H9 (cell line): ENCODE measurements around the gene CSRNP2. TPM values are rescaled to one million over a fixed set of nuclear protein-coding genes. Genes with fewer than 3 reads are reported as not detected.

ENCODE experiments used
- DNase-seq: peaks from one replicate; pipeline ENCODE4 v3.0.0-alpha.2; 2017
- H2AFZ ChIP-seq: one replicate; pipeline ENCODE4 v1.6.1; 2013; ENCODE audit warnings: mild to moderate bottlenecking, low read length, control low read depth, moderate library complexity
- H2AK5ac ChIP-seq: 2 replicates; pipeline ENCODE4 v1.6.1; 2013; ENCODE audit warnings: low read length, control low read depth, mixed read lengths; ENCODE audit not compliant: insufficient read length
- H2BK120ac ChIP-seq: one replicate; pipeline ENCODE4 v1.6.1; 2013; ENCODE audit warnings: low read depth, mild to moderate bottlenecking, low read length, control low read depth, inconsistent platforms; ENCODE audit not compliant: poor library complexity, severe bottlenecking
- H2BK12ac ChIP-seq: 2 replicates; pipeline ENCODE4 v1.6.1; 2013; ENCODE audit warnings: low read length, control low read depth, mixed read lengths, low read depth; ENCODE audit not compliant: insufficient read length
- H2BK15ac ChIP-seq: 2 replicates; pipeline ENCODE4 v1.6.1; 2013; ENCODE audit warnings: low read depth, low read length, control low read depth
- H2BK20ac ChIP-seq: one replicate; pipeline ENCODE4 v1.6.1; 2013; ENCODE audit warnings: low read depth, mild to moderate bottlenecking, low read length, control low read depth, inconsistent platforms; ENCODE audit not compliant: poor library complexity, severe bottlenecking
- H2BK5ac ChIP-seq: 2 replicates; pipeline ENCODE4 v1.6.1; 2013; ENCODE audit warnings: low read length, control low read depth, mixed read lengths; ENCODE audit not compliant: insufficient read length
- H3K14ac ChIP-seq: 2 replicates; pipeline ENCODE4 v1.6.1; 2013; ENCODE audit warnings: low read length, control low read depth; ENCODE audit not compliant: insufficient read depth
- H3K18ac ChIP-seq: 2 replicates; pipeline ENCODE4 v1.6.1; 2013; ENCODE audit warnings: low read depth, mild to moderate bottlenecking, mixed read lengths, low read length, control low read depth; ENCODE audit not compliant: insufficient read length
- H3K23ac ChIP-seq: 2 replicates; pipeline ENCODE4 v1.6.1; 2013; ENCODE audit warnings: low read length, control low read depth, mixed read lengths, low read depth; ENCODE audit not compliant: insufficient read length
- H3K23me2 ChIP-seq: 2 replicates; pipeline ENCODE4 v1.6.1; 2013; ENCODE audit warnings: low read depth, mild to moderate bottlenecking, mixed read lengths, low read length, control low read depth; ENCODE audit not compliant: insufficient read length, poor library complexity, severe bottlenecking
- H3K27ac ChIP-seq: 2 replicates; pipeline ENCODE4 v1.5.1; 2013; ENCODE audit warnings: low read length, control low read depth, mixed read lengths, low read depth; ENCODE audit not compliant: insufficient read length
- H3K27me3 ChIP-seq: 2 replicates; pipeline ENCODE4 v1.6.1; 2013; ENCODE audit warnings: low read length, control low read depth, inconsistent platforms; ENCODE audit not compliant: insufficient read depth
- H3K4ac ChIP-seq: 2 replicates; pipeline ENCODE4 v1.6.1; 2013; ENCODE audit warnings: low read depth, mild to moderate bottlenecking, control low read depth, inconsistent platforms, low read length, moderate library complexity
- H3K4me1 ChIP-seq: 2 replicates; pipeline ENCODE4 v1.6.1; 2013; ENCODE audit warnings: low read length, control low read depth, inconsistent platforms; ENCODE audit not compliant: insufficient read depth
- H3K4me2 ChIP-seq: 2 replicates; pipeline ENCODE4 v1.6.1; 2013; ENCODE audit warnings: low read length, control low read depth, mixed read lengths; ENCODE audit not compliant: insufficient read length, insufficient read depth
- H3K56ac ChIP-seq: 2 replicates; pipeline ENCODE4 v1.6.1; 2013; ENCODE audit warnings: low read depth, mild to moderate bottlenecking, mixed read lengths, low read length, control low read depth; ENCODE audit not compliant: insufficient read length
- H3K79me1 ChIP-seq: 2 replicates; pipeline ENCODE4 v1.6.1; 2013; ENCODE audit warnings: low read depth, mild to moderate bottlenecking, moderate library complexity, low read length, control low read depth, inconsistent platforms; ENCODE audit not compliant: insufficient read depth, poor library complexity, severe bottlenecking
- H3K79me2 ChIP-seq: 2 replicates; pipeline ENCODE4 v1.6.1; 2013; ENCODE audit warnings: low read length, control low read depth, inconsistent platforms; ENCODE audit not compliant: insufficient read depth
- H3K9ac ChIP-seq: 2 replicates; pipeline ENCODE4 v1.6.1; 2013; ENCODE audit warnings: low read length, control low read depth, mixed read lengths; ENCODE audit not compliant: insufficient read length; ENCODE audit errors: extremely low read depth
- H3K9me3 ChIP-seq: one replicate; pipeline ENCODE4 v1.6.1; 2013; ENCODE audit warnings: low read depth, low read length, inconsistent platforms; ENCODE audit not compliant: control insufficient read depth
- H3T11ph ChIP-seq: one replicate; pipeline ENCODE4 v1.6.1; 2013; ENCODE audit warnings: mild to moderate bottlenecking, low read length, control low read depth, inconsistent platforms
- H4K20me1 ChIP-seq: one replicate; pipeline ENCODE4 v1.6.1; 2013; ENCODE audit not compliant: control insufficient read depth, insufficient read length, insufficient read depth
- H4K5ac ChIP-seq: 2 replicates; pipeline ENCODE4 v1.6.1; 2013; ENCODE audit warnings: low read depth, mild to moderate bottlenecking, mixed read lengths, low read length, control low read depth; ENCODE audit not compliant: insufficient read length
- H4K8ac ChIP-seq: replicated peaks from 2 replicates; pipeline ENCODE4 v1.6.1; 2013; ENCODE audit warnings: low read length, control low read depth, mixed read lengths, low read depth; ENCODE audit not compliant: insufficient read length
- H4K91ac ChIP-seq: 2 replicates; pipeline ENCODE4 v1.6.1; 2013; ENCODE audit warnings: low read depth, mild to moderate bottlenecking, moderate library complexity, mixed read lengths, low read length, control low read depth; ENCODE audit not compliant: insufficient read length
- H3K27ac Mint-ChIP-seq, 3 experiments: 2 replicates in 2 of 3; 3 replicates in 1 of 3; pipeline ENCODE4 v1.8.0; 2020 to 2021; ENCODE audit warnings: mixed read lengths in 3 of 3, mild to moderate bottlenecking in 1 of 3, moderate library complexity in 1 of 3
- H3K27me3 Mint-ChIP-seq: 2 replicates; pipeline ENCODE4 v1.8.0; 2021; ENCODE audit warnings: low read depth, mild to moderate bottlenecking, moderate library complexity, mixed read lengths
- H3K36me3 Mint-ChIP-seq, 3 experiments: 2 replicates in 2 of 3; 3 replicates in 1 of 3; pipeline ENCODE4 v1.8.0; 2020 to 2021; ENCODE audit warnings: low read depth in 3 of 3, mixed read lengths in 3 of 3; ENCODE audit not compliant: insufficient read depth in 1 of 3
- H3K4me1 Mint-ChIP-seq, 2 experiments: 2 replicates each; pipeline ENCODE4 v1.8.0; 2020; ENCODE audit warnings: mixed read lengths in 2 of 2
- H3K4me3 Mint-ChIP-seq, 2 experiments: 2 replicates in 1 of 2; 3 replicates in 1 of 2; pipeline ENCODE4 v1.8.0; 2020 to 2021; ENCODE audit warnings: mild to moderate bottlenecking in 2 of 2, mixed read lengths in 2 of 2, moderate library complexity in 1 of 2
- H3K9me3 Mint-ChIP-seq, 2 experiments: 2 replicates in 1 of 2; 3 replicates in 1 of 2; pipeline ENCODE4 v1.8.0; 2020; ENCODE audit warnings: mild to moderate bottlenecking in 2 of 2, mixed read lengths in 2 of 2, moderate library complexity in 1 of 2
- WGBS: extraction: QIAGEN DNeasy Blood & Tissue Kit; methylation state at CpG from one replicate; pipeline ENCODE4 v1.1.7; 2013; ENCODE audit warnings: missing lambda C conversion rate, low lambda C conversion rate, mixed read lengths; ENCODE audit not compliant: insufficient read length; ENCODE audit errors: extremely low coverage; 5-methylcytosine and 5-hydroxymethylcytosine counted together
- total RNA-seq: library from RNA; stranded (reverse); gene quantifications from 2 replicates; pipeline ENCODE4 v1.2.1, GENCODE V29; 2021
- TF ChIP-seq, protein P1 (sequence below): fragments of 200-600 bp; sonication (generic); conservative IDR thresholded peaks from 3 replicates; pipeline ENCODE4 v1.8.0; 2021; ENCODE audit warnings: antibody characterized with exemption, mild to moderate bottlenecking

CSRNP2 gene
- total RNA-seq, 1 experiment from 2014 or later: 38.6 TPM

DNA sequence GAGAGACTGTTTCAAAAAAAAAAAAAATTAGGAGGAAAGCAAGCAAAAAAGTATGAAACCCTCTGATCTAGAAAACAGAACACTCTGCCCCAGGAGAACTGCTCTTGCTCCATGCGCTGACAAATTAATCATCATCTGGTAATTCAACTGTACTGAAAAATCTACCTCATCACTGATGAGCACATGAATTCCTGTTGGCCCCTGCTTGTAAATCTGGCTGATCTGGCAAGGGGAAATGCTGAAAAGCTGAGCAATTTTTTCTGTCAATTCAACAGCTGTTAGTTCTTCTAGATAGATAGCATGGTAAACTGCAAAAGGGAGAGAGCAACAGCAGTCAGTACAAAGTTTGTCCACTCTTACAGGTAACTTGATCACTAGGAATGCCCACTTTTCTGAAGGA, 15.2 kb upstream of the CSRNP2 start:
- WGBS: no CpG with 5 or more reads among the region's 1 CpG

More for the DNA sequence above, 15.2 kb upstream of the CSRNP2 start:
- no peaks in the 10 kb centered on the region for H3K4me1 Mint-ChIP-seq
- Histone ChIP-seq H3K23ac (no peak overlapping the region), H4K91ac (no peak overlapping the region), H4K5ac (no peak overlapping the region), H2AFZ (no peak overlapping the region), H2BK15ac (no peak overlapping the region), H3K56ac (no peak overlapping the region), H2BK20ac (no peak overlapping the region), H2BK5ac (no peak overlapping the region), H3K4me2 (no peak overlapping the region), H3T11ph (no peak overlapping the region), H2BK12ac (no peak overlapping the region), H3K14ac (no peak overlapping the region), H3K4me1 (no peaks in the 10 kb centered on the region), H4K20me1 (no peaks in the 10 kb centered on the region), H3K9me3 (no peaks in the 10 kb centered on the region), H3K23me2 (no peaks in the 10 kb centered on the region), H3K79me1 (no peaks in the 10 kb centered on the region), H2AK5ac (no peak overlapping the region), H4K8ac (no peak overlapping the region), H3K27me3 (no peaks in the 10 kb centered on the region), H3K9ac (no peak overlapping the region), H3K4ac (no peak overlapping the region), H3K79me2 (no peaks in the 10 kb centered on the region), H3K18ac (no peak overlapping the region), H3K27ac (no peak overlapping the region), H2BK120ac (no peak overlapping the region)
- no peak for DNase-seq
- no peaks in the 10 kb centered on the region for H3K27me3 Mint-ChIP-seq
- H3K27ac Mint-ChIP-seq: no peak overlapping the region
- no peaks in the 10 kb centered on the region for H3K9me3 Mint-ChIP-seq
- TF ChIP-seq, protein P1, sequence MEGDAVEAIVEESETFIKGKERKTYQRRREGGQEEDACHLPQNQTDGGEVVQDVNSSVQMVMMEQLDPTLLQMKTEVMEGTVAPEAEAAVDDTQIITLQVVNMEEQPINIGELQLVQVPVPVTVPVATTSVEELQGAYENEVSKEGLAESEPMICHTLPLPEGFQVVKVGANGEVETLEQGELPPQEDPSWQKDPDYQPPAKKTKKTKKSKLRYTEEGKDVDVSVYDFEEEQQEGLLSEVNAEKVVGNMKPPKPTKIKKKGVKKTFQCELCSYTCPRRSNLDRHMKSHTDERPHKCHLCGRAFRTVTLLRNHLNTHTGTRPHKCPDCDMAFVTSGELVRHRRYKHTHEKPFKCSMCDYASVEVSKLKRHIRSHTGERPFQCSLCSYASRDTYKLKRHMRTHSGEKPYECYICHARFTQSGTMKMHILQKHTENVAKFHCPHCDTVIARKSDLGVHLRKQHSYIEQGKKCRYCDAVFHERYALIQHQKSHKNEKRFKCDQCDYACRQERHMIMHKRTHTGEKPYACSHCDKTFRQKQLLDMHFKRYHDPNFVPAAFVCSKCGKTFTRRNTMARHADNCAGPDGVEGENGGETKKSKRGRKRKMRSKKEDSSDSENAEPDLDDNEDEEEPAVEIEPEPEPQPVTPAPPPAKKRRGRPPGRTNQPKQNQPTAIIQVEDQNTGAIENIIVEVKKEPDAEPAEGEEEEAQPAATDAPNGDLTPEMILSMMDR: no peak
- no peak overlapping the region for H3K4me3 Mint-ChIP-seq
- H3K36me3 Mint-ChIP-seq: peaks cover 28 to 80% (median 58%) of the 10 kb centered on the region in 3 experiments; a peak in 6 of 7 replicates
